Hematopoietic multipotent progenitor cell treated with erythropoietin and hydrocortisone succinate and interleukin-3 and kit ligand, for 15 days (in vitro differentiated cells): ENCODE data around the gene CHCHD6.

ENCODE experiments used
- DNase-seq: peaks from one replicate; pipeline ENCODE4 v3.0.0-alpha.2; 2015; ENCODE audit warnings: low spot score

The CHCHD6 gene

GRCh38 chr3:126703512-126704493 lies at the start of gene CHCHD6:
Gene CHCHD6 (plus strand): TSS chr3:126704240. CDS start chr3:126704313, 73 bp downstream.
- DNase-seq: peak; percentile 84

GRCh38 chr3:126654571-126655383 lies 49.3 kb upstream of the CHCHD6 start, which contains the start of gene TXNRD3:
Gene TXNRD3 (minus strand): TSS chr3:126655124.
- DNase-seq: peak; percentile 9

GRCh38 chr3:126655887-126656286 lies 48.2 kb upstream of the CHCHD6 start:
- DNase-seq: no peak

- no peak for DNase-seq
Measured at GRCh38 chr3:126656371-126657134, 47.5 kb upstream of the CHCHD6 start.

- no peak for DNase-seq
Measured at GRCh38 chr3:126657901-126658300, 46.1 kb upstream of the CHCHD6 start.

- no peak for DNase-seq
Measured at GRCh38 chr3:126658584-126658983, 45.5 kb upstream of the CHCHD6 start.

- no peak for DNase-seq
Measured at GRCh38 chr3:126659915-126660886, 43.8 kb upstream of the CHCHD6 start.

- no peak for DNase-seq
Measured at GRCh38 chr3:126661532-126662364, 42.3 kb upstream of the CHCHD6 start.

GRCh38 chr3:126663257-126663656 lies 40.8 kb upstream of the CHCHD6 start:
- DNase-seq: no peak

- no peak for DNase-seq
Measured at GRCh38 chr3:126663750-126664149, 40.3 kb upstream of the CHCHD6 start.

- no peak for DNase-seq
Measured at GRCh38 chr3:126664591-126665214, 39.3 kb upstream of the CHCHD6 start.

- DNase-seq: no peak
Measured at GRCh38 chr3:126665221-126665936, 38.7 kb upstream of the CHCHD6 start.

- DNase-seq: no peak
Measured at GRCh38 chr3:126665959-126666657, 37.9 kb upstream of the CHCHD6 start.

GRCh38 chr3:126666658-126667528 lies 37.1 kb upstream of the CHCHD6 start:
- DNase-seq: no peak

GRCh38 chr3:126667631-126668449 lies 36.2 kb upstream of the CHCHD6 start:
- no peak for DNase-seq
